Activated CD4-positive, alpha-beta T cell treated with anti-CD3 and anti-CD28 coated beads, Interleukin-2, amount 10 ng/mL, durations not matched to agents 24 days and 14 days (primary cell): ENCODE data around the gene CNIH1. TPM values are rescaled to one million over a fixed set of nuclear protein-coding genes. Genes with fewer than 3 reads are reported as not detected.
"Not testable (repeated sequence)": the region's sequence is repeated elsewhere in the genome, so short reads cannot be mapped to it uniquely, and the experiment has no call there.

Experiments used
- DNase-seq: peaks from one replicate; pipeline ENCODE4 v3.0.0; 2022
- H3K27ac Mint-ChIP-seq: one replicate; pipeline ENCODE4 v1.8.0; 2022; ENCODE audit warnings: mild to moderate bottlenecking, mixed read lengths
- H3K27me3 Mint-ChIP-seq: one replicate; pipeline ENCODE4 v1.8.0; 2022; ENCODE audit warnings: mixed read lengths
- H3K36me3 Mint-ChIP-seq: one replicate; pipeline ENCODE4 v1.8.0; 2022; ENCODE audit warnings: low read depth, mild to moderate bottlenecking, mixed read lengths
- H3K4me1 Mint-ChIP-seq: one replicate; pipeline ENCODE4 v1.8.0; 2021; ENCODE audit warnings: mixed read lengths
- H3K4me3 Mint-ChIP-seq: one replicate; pipeline ENCODE4 v1.8.0; 2022; ENCODE audit warnings: mild to moderate bottlenecking, moderate library complexity, mixed read lengths
- H3K9me3 Mint-ChIP-seq: one replicate; pipeline ENCODE4 v1.8.0; 2021; ENCODE audit warnings: mixed read lengths
- intact Hi-C: fragments of 100-400 bp; cut with micrococcal nuclease; formaldehyde crosslinking; loops from one replicate; pipeline ENCODE4 v1.15.1; 2023
- total RNA-seq: library from RNA; stranded (reverse); gene quantifications from 2 replicates; pipeline ENCODE4 v1.2.3, GENCODE V29; 2022

The CNIH1 gene
- total RNA-seq, 1 donor from 2014 or later, result 113 TPM

GRCh38 chr14:54480830-54481562, 39.8 kb upstream of the CNIH1 start:
- intact Hi-C loops, result loop anchor here (10.0 kb wide), 1 partner anchor 544 kb away; the partner anchor contains the start of genes SOCS4 and WDHD1
- Mint-ChIP-seq H3K9me3 (no peaks in the 10 kb centered on the region), H3K27ac (no peak overlapping the region), H3K4me1 (peaks cover 32% of the 10 kb centered on the region), H3K4me3 (no peak overlapping the region), H3K27me3 (no peaks in the 10 kb centered on the region), H3K36me3 (peaks cover 43% of the 10 kb centered on the region)
- DNase-seq, result no peak

DNA sequence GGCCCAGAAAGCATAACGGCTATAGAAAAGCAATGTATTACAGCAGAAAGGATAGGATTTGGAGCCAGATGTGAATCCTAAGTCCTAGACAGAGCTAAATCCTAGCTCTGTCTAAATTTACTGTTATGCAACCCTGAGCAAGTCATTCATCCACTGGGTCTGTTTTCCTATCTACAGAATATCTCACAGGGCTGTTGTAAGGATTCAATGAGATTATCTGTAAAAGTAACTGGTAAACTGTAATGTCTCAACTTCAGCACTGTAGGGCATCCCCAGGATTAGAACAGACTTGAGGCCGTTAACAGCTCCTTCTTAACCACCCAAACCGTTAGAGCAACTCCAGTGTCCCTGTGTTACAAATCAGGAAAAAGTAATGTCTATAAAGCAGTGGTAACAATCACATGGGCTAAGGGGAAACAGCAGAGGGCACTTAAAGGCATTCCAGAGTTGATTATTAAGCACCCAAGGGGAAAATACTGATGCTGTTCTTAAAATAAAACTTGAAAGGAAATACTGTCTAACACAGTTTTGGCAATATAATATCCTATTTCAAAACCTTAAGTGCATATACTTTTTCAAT, 37.6 kb upstream of the CNIH1 start:
- peaks cover 19% of the 10 kb centered on the region for H3K4me1 Mint-ChIP-seq
- intact Hi-C loops, result no loop called here
- H3K9me3 Mint-ChIP-seq, result no peaks in the 10 kb centered on the region
- H3K27me3 Mint-ChIP-seq, result no peaks in the 10 kb centered on the region
- no peak overlapping the region for H3K4me3 Mint-ChIP-seq
- DNase-seq, result no peak
- H3K36me3 Mint-ChIP-seq, result peaks cover 45% of the 10 kb centered on the region
- no peak overlapping the region for H3K27ac Mint-ChIP-seq

DNA sequence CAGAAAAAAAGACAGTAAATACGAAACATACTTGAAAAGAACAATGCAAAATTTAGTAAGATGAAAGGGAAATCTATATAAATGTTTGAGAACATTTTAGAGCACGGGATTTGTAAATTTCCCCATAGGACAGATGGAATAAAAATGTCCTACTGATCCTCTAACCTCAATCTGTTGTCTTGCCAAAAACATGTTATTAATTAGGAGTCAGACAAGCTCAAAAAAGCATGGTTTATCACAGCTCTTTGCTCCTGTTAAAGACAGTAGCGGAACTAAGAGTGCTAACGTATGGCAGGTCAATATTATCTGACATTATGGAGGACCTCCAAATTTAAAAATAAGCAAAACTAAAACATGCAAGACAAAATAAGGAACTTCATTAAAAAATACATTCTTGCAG, 34.7 kb upstream of the CNIH1 start:
- Mint-ChIP-seq H3K4me3 (no peak overlapping the region), H3K27me3 (no peaks in the 10 kb centered on the region), H3K4me1 (peaks cover 9% of the 10 kb centered on the region), H3K36me3 (peaks cover 34% of the 10 kb centered on the region), H3K9me3 (no peaks in the 10 kb centered on the region), H3K27ac (no peak overlapping the region)
- no peak for DNase-seq
- intact Hi-C loops, result no loop called here

DNA sequence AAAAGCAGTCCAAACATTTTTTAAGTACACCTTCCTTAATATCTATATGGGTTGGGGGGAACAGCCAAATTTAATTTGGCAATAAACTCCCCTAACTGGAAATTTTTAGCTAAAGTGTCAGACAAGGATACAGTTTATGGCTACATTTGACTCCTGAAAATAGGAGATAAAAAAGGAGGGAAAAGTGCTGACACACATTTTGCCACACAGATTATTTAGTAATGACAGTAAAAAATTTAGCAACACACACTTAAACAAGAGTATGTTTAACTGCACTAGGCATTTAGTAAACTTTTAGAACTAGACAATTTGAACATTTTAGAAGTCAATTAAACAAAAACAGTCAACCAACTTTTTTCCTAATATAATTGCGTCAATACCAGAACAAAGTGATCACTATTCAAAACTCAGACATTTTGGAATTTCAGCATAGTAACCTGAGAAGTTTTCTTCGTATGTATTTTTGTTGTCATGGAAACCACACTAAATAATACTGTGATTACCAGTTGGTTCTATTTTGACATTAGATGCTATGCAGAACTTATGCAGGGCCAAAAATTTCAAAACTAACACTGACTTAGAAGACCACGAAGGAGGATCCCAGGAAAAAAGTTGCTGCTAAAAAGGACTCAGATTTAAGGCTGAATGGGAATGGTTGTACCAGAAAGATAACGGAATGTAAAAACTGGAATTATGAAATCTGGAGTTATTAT, 34.2 kb upstream of the CNIH1 start:
- H3K4me3 Mint-ChIP-seq, result no peak overlapping the region
- H3K36me3 Mint-ChIP-seq, result peaks cover 34% of the 10 kb centered on the region
- H3K4me1 Mint-ChIP-seq, result peaks cover 8% of the 10 kb centered on the region
- H3K27ac Mint-ChIP-seq, result no peak overlapping the region
- intact Hi-C loops, result no loop called here
- no peaks in the 10 kb centered on the region for H3K27me3 Mint-ChIP-seq
- no peak for DNase-seq
- H3K9me3 Mint-ChIP-seq, result no peaks in the 10 kb centered on the region

GRCh38 chr14:54474232-54474793, 33.1 kb upstream of the CNIH1 start:
- Mint-ChIP-seq H3K36me3 (peaks cover 36% of the 10 kb centered on the region), H3K9me3 (no peaks in the 10 kb centered on the region), H3K4me3 (no peak overlapping the region), H3K4me1 (peaks cover 8% of the 10 kb centered on the region), H3K27me3 (no peaks in the 10 kb centered on the region), H3K27ac (no peak overlapping the region)
- no peak for DNase-seq
- intact Hi-C loops, result no loop called here

DNA sequence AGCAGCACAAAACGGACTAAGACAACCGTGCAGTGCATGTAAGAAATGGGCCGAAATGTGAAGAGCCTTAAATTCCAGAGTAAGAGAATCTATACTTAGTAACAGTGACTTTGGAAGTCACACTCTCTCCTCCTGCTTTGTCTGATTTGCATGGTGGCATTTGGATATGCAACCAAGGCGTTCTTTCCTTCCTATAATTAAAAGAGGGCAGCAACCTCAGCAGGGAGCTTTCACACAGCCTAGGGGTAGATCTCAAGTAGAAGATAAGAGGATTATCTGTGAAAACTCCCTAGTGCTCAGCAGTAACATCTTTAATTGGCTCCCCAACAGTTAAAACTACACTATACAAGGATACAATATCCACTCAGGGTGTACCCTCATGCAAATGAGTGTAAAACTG, 31.1 kb upstream of the CNIH1 start:
- peaks cover 30% of the 10 kb centered on the region for H3K36me3 Mint-ChIP-seq
- H3K4me3 Mint-ChIP-seq, result no peak overlapping the region
- peaks cover 8% of the 10 kb centered on the region for H3K9me3 Mint-ChIP-seq
- no peak for DNase-seq
- no peaks in the 10 kb centered on the region for H3K27me3 Mint-ChIP-seq
- no peak overlapping the region for H3K27ac Mint-ChIP-seq
- intact Hi-C loops, result no loop called here
- peaks cover 5% of the 10 kb centered on the region for H3K4me1 Mint-ChIP-seq

DNA sequence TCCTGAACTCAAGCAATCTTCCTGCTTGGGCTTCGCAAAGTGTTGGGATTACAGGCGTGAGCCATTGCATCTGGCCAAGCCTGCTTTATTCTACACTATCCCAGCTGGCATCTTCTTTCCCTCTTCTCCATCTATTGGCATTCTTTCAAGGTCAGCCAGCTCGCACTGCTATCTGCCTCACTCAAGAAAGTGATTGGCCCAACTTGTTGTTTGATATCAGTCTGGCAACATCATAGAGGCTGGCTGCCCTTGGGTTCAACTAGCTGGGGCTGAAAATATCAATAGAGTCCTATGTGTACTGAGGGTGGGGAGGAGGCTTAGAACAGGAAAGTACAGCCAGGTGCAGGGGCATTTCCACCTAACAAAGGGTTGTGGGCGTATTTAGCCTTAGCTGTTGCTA, 30.5 kb upstream of the CNIH1 start:
- Mint-ChIP-seq H3K27ac (no peak overlapping the region), H3K4me1 (peaks cover 5% of the 10 kb centered on the region), H3K36me3 (peaks cover 28% of the 10 kb centered on the region), H3K27me3 (no peaks in the 10 kb centered on the region), H3K9me3 (peaks cover 10% of the 10 kb centered on the region), H3K4me3 (no peak overlapping the region)
- DNase-seq, result peak; percentile 45
- intact Hi-C loops, result no loop called here

GRCh38 chr14:54470701-54471100, 29.5 kb upstream of the CNIH1 start:
- peaks cover 3% of the 10 kb centered on the region for H3K4me1 Mint-ChIP-seq
- peaks cover 19% of the 10 kb centered on the region for H3K36me3 Mint-ChIP-seq
- intact Hi-C loops, result no loop called here
- H3K4me3 Mint-ChIP-seq, result no peak overlapping the region
- no peaks in the 10 kb centered on the region for H3K27me3 Mint-ChIP-seq
- DNase-seq, result peak; percentile 49
- peaks cover 10% of the 10 kb centered on the region for H3K9me3 Mint-ChIP-seq
- no peak overlapping the region for H3K27ac Mint-ChIP-seq

- Mint-ChIP-seq H3K27ac (no peak overlapping the region), H3K27me3 (peaks cover 3% of the 10 kb centered on the region), H3K4me1 (no peaks in the 10 kb centered on the region), H3K36me3 (peaks cover 11% of the 10 kb centered on the region), H3K9me3 (peaks cover 10% of the 10 kb centered on the region), H3K4me3 (no peak overlapping the region)
- peak; percentile 6 for DNase-seq
- intact Hi-C loops, result no loop called here
Measured at GRCh38 chr14:54467280-54467679, 26.1 kb upstream of the CNIH1 start.

DNA sequence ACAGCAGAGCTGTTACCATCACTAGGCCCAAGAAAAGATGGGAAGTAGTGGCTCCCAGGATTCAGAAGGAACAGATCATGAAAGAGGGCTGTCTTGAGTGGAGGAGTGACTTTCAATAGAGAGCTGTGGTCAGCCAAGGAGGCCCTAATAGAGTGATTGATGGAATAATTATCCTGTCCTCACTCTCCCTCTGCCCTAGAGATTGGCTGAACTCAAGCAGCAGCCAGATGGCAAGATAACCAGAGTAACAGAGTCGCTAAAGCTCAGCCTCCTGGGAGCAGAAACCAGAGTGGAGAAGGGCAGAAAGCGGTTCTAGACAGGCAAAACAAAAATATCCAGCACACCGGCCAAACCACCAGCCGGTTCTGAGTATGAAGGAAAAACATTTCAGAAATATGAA, 24.5 kb upstream of the CNIH1 start:
- H3K27ac Mint-ChIP-seq, result no peak overlapping the region
- H3K36me3 Mint-ChIP-seq, result peaks cover 8% of the 10 kb centered on the region
- H3K9me3 Mint-ChIP-seq, result peaks cover 10% of the 10 kb centered on the region
- no peak overlapping the region for H3K4me3 Mint-ChIP-seq
- no peaks in the 10 kb centered on the region for H3K4me1 Mint-ChIP-seq
- intact Hi-C loops, result no loop called here
- peak; percentile 17 for DNase-seq
- peaks cover 3% of the 10 kb centered on the region for H3K27me3 Mint-ChIP-seq

DNA sequence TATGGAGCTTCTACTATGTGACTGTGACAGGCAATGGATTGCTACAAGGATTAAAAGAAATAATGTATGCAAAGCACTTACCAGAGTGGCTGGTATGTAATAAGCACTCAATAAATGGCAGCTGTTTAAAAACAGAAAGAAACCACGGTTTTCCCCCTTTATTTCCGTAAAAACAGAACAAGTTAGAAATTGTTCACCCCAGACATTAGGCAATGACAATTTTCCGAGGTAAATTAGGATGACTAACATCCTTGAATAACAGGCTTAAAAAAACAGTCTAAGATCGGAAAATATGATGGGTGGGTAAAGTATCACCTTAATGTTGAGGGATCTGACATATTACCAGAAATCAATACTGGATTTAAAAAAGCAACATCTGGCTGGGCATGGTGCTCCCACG, 20.9 kb upstream of the CNIH1 start:
- Mint-ChIP-seq H3K27me3 (peaks cover 3% of the 10 kb centered on the region), H3K4me3 (no peak overlapping the region), H3K9me3 (peaks cover 14% of the 10 kb centered on the region), H3K36me3 (peaks cover 3% of the 10 kb centered on the region), H3K27ac (peak overlapping the region; percentile 25), H3K4me1 (no peaks in the 10 kb centered on the region)
- intact Hi-C loops, result no loop called here
- no peak for DNase-seq

DNA sequence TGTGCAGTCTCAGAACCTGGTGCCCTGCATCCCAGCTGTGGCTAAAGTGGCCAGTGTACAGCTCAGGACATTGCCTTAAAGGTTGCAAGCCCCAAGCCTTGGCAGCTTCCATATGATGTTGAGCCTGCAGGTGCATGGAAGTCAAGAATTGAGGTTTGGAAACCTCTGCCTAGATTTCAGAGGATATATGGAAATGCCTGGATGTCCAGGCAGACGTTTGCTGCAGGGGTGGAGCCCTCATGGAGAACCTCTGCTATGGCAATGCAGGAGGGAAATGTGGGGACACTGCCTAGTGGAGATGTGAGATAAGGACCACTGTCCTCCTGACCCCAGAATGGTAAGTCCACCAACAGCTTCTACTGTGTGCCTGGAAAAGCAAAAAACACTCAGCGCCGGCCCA, 17.9 kb upstream of the CNIH1 start:
- no peak for DNase-seq
- Mint-ChIP-seq H3K9me3 (peaks cover 14% of the 10 kb centered on the region), H3K4me3 (no peak overlapping the region), H3K36me3 (peaks cover 3% of the 10 kb centered on the region), H3K4me1 (no peaks in the 10 kb centered on the region), H3K27ac (no peak overlapping the region), H3K27me3 (peaks cover 3% of the 10 kb centered on the region)
- intact Hi-C loops, result no loop called here

- H3K27ac Mint-ChIP-seq, H3K4me3 Mint-ChIP-seq, intact Hi-C loops, H3K36me3 Mint-ChIP-seq, H3K27me3 Mint-ChIP-seq, H3K4me1 Mint-ChIP-seq: not testable (repeated sequence)
- H3K9me3 Mint-ChIP-seq, result peaks cover 14% of the 10 kb centered on the region
- DNase-seq, result peak; percentile 7
Measured at GRCh38 chr14:54458536-54458935, 17.4 kb upstream of the CNIH1 start.

GRCh38 chr14:54457609-54457996, 16.4 kb upstream of the CNIH1 start:
- H3K27ac Mint-ChIP-seq, result no peak overlapping the region
- peaks cover 14% of the 10 kb centered on the region for H3K9me3 Mint-ChIP-seq
- intact Hi-C loops, result no loop called here
- H3K4me3 Mint-ChIP-seq, result no peak overlapping the region
- peaks cover 3% of the 10 kb centered on the region for H3K36me3 Mint-ChIP-seq
- no peak for DNase-seq
- no peaks in the 10 kb centered on the region for H3K27me3 Mint-ChIP-seq
- no peaks in the 10 kb centered on the region for H3K4me1 Mint-ChIP-seq
